OCI-M2 (cell line): ENCODE measurements around the gene VSIG8.

Source experiments
- DNase-seq: peaks from one replicate; lab custom pipeline; 2025; ENCODE audit not compliant: unreplicated experiment; lab: John Stamatoyannopoulos, UW

Gene VSIG8

GRCh38 chr1:159831412-159832141 is 30.9 kb downstream of the VSIG8 start:
- no peak for DNase-seq

DNA sequence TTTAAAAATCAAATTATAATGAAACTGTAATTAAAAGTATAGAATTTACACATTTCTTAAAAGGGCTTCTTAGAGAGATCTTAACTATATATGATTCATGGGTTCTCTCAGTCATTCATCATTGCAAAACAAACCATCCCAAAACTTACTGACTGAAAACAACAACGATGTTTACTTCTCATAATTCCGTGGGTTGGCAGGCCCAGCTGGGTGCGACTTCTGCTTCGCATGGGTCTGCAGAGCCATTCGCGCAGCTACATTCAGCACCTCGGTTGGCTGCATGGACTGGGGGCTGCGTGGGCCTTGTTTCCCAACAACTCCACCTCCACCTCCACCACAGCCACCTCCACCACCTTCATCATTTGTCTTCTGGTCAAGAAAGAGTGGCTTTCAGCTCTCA is 31.7 kb downstream of the VSIG8 start:
- DNase-seq: no peak

GRCh38 chr1:159829822-159830465 is 32.5 kb downstream of the VSIG8 start:
- DNase-seq: no peak

DNA sequence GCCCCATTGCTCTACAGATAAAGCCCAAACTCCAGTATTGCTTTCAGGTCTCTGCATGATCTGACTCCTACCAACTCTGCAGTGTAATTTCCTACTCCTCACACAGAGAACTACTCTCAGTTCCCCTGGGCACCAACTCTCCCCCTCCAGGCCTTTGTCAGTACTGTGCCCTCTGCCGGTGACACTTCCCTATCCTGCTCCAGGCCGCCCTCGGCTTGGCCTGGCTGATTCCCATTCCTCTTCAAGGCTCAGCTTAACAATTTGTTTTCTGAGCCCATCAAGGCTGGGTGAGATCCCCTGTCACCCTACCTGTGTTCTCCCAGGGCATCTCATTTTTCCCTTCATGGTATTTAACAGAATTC is 33.2 kb downstream of the VSIG8 start:
- DNase-seq: no peak

GRCh38 chr1:159828581-159829272 is 33.7 kb downstream of the VSIG8 start:
- no peak for DNase-seq

GRCh38 chr1:159828176-159828575 is 34.3 kb downstream of the VSIG8 start:
- no peak for DNase-seq

GRCh38 chr1:159827549-159827948 is 34.9 kb downstream of the VSIG8 start:
- DNase-seq: no peak

- DNase-seq: no peak
Observed at GRCh38 chr1:159827102-159827490, 35.4 kb downstream of the VSIG8 start.

DNA sequence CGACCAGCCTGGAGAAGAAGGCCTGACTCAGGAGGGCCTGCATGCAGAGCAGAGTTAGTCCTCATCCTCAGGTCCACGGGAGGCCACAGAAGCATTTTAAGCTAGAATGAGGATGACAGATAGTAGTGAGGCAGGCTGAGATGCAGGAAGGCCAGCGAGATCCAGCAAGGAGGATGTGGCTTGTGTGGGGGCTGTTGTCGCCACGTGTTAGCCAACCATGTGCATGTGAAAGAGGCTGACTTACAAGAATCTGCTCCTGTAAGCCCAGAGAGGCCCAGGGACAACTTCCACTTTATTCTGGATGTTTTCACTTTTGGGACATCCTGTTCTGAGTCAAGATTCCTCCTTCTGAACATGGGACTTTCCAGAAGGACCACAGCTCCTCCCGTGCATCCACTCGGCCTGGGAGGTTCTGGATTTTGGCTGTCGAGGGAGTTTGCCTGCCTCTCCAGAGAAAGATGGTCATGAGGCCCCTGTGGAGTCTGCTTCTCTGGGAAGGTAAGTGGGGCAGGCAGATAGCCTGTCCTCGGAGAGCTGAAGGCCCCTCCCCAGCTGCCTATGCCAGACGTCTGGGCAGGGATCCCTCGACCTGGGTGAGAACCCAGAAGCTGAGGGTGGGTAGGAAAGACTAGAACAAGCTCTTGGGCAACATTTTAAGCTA is 35.9 kb downstream of the VSIG8 start, which contains the start of gene SLAMF8:
TSS of gene SLAMF8 (plus strand) at position 433 of the 661 bp plus-strand sequence. CDS start at position 459, 26 bp downstream.
- DNase-seq: no peak

GRCh38 chr1:159825564-159825963 is 36.9 kb downstream of the VSIG8 start:
- no peak for DNase-seq

DNA sequence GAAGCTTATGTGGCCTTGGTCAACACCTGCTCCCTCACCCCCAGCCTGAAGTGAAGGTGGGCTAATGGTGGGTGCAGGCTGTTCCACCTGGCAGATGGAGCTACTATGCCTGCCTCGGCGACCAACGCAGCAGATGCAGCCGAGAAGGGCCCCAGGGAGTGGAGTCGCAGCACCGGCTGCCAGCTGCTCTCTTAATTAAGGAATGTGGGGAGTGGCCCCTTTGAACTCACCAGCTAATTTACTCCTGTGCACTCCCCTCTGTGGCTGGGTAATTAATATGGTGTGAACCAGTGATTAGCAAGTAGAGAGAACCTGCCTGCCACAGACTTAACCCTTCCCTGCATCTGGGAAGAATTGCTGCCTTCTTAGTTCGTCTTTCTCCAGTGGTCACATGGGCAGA is 39.1 kb downstream of the VSIG8 start:
- DNase-seq: no peak

- DNase-seq: peak; percentile 11
Observed at GRCh38 chr1:159821171-159821867, 41.1 kb downstream of the VSIG8 start.

DNA sequence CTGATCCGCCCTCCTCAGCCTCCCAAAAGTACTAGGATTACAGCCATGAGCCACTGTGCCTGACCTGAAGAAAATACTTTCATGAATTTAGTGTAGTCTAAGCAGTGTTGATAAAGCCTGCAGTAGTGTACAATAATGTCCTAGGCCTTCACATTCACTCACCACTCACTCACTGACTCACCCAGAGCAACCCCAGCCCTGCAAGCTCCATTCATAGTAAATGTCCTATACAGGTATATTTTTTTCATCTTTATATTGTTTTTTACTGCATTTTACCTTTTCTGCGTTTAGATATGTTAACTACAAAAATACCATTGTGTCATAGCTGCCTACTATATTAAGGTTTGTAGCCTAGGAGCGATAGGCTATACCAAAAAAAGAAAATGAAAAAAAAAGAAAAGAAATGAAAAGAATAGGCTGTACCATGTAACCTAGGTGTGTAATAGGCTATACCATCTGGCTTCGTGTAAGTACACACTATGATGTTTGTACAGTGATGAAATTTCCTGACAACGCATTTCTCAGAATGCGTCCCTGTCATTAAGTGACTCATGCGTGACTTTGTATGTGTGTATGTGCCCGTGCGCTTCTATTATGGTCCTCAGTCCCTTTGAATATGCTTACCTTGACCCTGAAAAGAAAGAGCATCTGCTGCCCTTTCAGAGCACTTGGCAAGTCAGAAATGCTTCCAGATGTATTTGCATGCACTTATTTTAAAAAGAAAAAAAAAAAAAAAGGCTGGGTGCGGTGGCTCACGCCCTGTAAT is 45.0 kb downstream of the VSIG8 start:
- no peak for DNase-seq

GRCh38 chr1:159815926-159816325 is 46.5 kb downstream of the VSIG8 start:
- no peak for DNase-seq

DNA sequence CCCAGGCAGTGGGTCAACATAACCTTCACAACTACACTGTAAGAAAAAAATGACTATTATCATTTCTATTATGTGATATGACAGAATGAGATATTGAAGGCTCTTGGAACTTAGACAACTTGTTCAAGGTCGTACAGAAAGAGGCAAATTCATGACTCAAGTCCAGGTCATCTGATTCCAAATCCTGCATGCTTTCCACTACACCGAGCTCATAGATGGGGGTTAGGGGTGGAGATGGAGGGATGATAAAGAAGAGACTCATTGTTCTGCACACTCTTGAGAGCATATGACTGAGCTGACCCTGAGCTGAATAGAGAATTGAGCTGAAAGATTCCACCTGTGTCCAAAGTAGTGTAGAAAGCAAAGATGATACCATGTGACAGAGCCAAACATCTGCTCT is 57.5 kb downstream of the VSIG8 start:
- no peak for DNase-seq
